Activated CD8-positive, alpha-beta T cell treated with anti-CD3 and anti-CD28 coated beads for 36 hours (primary cell): ENCODE measurements around the gene RUFY4. TPM values are rescaled to one million over a fixed set of nuclear protein-coding genes. Genes with fewer than 3 reads are reported as not detected.

ENCODE experiments used
- ATAC-seq: fragments of 200-7000 bp; cut with Tn5 transposase; one replicate; pipeline ENCODE4 v1.10.0; 2021; ENCODE audit warnings: mild to moderate bottlenecking, moderate library complexity
- CTCF ChIA-PET: fragments of 350-600 bp; sonication (Branson Sonifier 250); formaldehyde crosslinking; loops from one replicate; lab custom pipeline; 2021; ENCODE audit warnings: antibody characterized with exemption; lab: Charles Lee
- POLR2A ChIA-PET: fragments of 350-600 bp; sonication (Branson Sonifier 250); formaldehyde crosslinking; loops from one replicate; lab custom pipeline; 2021; ENCODE audit warnings: antibody characterized with exemption; lab: Charles Lee
- DNase-seq: peaks from one replicate; pipeline ENCODE4 v3.0.0-alpha.2; 2020
- H3K27ac Mint-ChIP-seq: one replicate; pipeline ENCODE4 v1.8.0; 2021; ENCODE audit warnings: mild to moderate bottlenecking, mixed read lengths
- H3K27me3 Mint-ChIP-seq: one replicate; pipeline ENCODE4 v1.8.0; 2021; ENCODE audit warnings: mixed read lengths
- H3K36me3 Mint-ChIP-seq: one replicate; pipeline ENCODE4 v1.8.0; 2021; ENCODE audit warnings: low read depth, mixed read lengths
- H3K4me1 Mint-ChIP-seq: one replicate; pipeline ENCODE4 v1.8.0; 2021; ENCODE audit warnings: low read depth, mixed read lengths
- H3K4me3 Mint-ChIP-seq: one replicate; pipeline ENCODE4 v1.8.0; 2021; ENCODE audit warnings: mild to moderate bottlenecking, moderate library complexity, mixed read lengths
- H3K9me3 Mint-ChIP-seq: one replicate; pipeline ENCODE4 v1.8.0; 2021; ENCODE audit warnings: mixed read lengths
- intact Hi-C: fragments of 100-400 bp; cut with micrococcal nuclease; formaldehyde crosslinking; loops from one replicate; pipeline ENCODE4 v1.10.0; 2022
- total RNA-seq, 2 experiments: library from RNA; stranded (reverse); gene quantifications; one replicate each; pipeline ENCODE4 v1.2.3, GENCODE V29; 2021
- TF ChIP-seq, protein P1 (sequence below): fragments of 200-600 bp; IDR thresholded peaks from one replicate; pipeline ENCODE4 v1.8.0; 2022; ENCODE audit warnings: antibody characterized with exemption, mild to moderate bottlenecking

RUFY4 gene
- total RNA-seq, 2 experiments from 2014 or later = 0.76 to 0.88 TPM

- ChIA-PET CTCF (interaction anchor here (1.3 kb wide), 1 partner anchor 290 kb away, joined by 3 read pairs; no protein-coding TSS in a partner anchor), POLR2A (interaction anchor here (0.6 kb wide), 1 partner anchor 14 kb away, joined by 3 read pairs; no protein-coding TSS in a partner anchor)
- H3K27ac Mint-ChIP-seq = no peak overlapping the region
Observed at GRCh38 chr2:218075975-218076811, 7.1 kb downstream of the RUFY4 start.

GRCh38 chr2:218077464-218078216 lies 8.6 kb downstream of the RUFY4 start:
- no peaks in the 10 kb centered on the region for H3K36me3 Mint-ChIP-seq
- DNase-seq (no peak), ATAC-seq (no peak)
- peaks cover 5% of the 10 kb centered on the region for H3K27me3 Mint-ChIP-seq
- H3K9me3 Mint-ChIP-seq = no peaks in the 10 kb centered on the region
- H3K4me1 Mint-ChIP-seq = no peaks in the 10 kb centered on the region
- intact Hi-C loops = no loop called here
- ChIA-PET CTCF (interaction anchor here (1.2 to 2.5 kb wide), 2 partner anchors 9 to 90 kb away, joined by 3 to 13 read pairs; partner anchors contain the start of gene RUFY4), POLR2A (no interaction called here)
- no peak overlapping the region for H3K27ac Mint-ChIP-seq
- TF ChIP-seq, protein P1, sequence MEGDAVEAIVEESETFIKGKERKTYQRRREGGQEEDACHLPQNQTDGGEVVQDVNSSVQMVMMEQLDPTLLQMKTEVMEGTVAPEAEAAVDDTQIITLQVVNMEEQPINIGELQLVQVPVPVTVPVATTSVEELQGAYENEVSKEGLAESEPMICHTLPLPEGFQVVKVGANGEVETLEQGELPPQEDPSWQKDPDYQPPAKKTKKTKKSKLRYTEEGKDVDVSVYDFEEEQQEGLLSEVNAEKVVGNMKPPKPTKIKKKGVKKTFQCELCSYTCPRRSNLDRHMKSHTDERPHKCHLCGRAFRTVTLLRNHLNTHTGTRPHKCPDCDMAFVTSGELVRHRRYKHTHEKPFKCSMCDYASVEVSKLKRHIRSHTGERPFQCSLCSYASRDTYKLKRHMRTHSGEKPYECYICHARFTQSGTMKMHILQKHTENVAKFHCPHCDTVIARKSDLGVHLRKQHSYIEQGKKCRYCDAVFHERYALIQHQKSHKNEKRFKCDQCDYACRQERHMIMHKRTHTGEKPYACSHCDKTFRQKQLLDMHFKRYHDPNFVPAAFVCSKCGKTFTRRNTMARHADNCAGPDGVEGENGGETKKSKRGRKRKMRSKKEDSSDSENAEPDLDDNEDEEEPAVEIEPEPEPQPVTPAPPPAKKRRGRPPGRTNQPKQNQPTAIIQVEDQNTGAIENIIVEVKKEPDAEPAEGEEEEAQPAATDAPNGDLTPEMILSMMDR = no peak
- no peak overlapping the region for H3K4me3 Mint-ChIP-seq

More at GRCh38 chr2:218075975-218076811, 7.1 kb downstream of the RUFY4 start:
- DNase-seq = no peak
- TF ChIP-seq, protein P1 = no peak
- Mint-ChIP-seq H3K27me3 (peaks cover 4% of the 10 kb centered on the region), H3K9me3 (no peaks in the 10 kb centered on the region), H3K36me3 (no peaks in the 10 kb centered on the region), H3K4me1 (no peaks in the 10 kb centered on the region), H3K4me3 (no peak overlapping the region)
- intact Hi-C loops = no loop called here
- ATAC-seq = no peak

GRCh38 chr2:218079943-218080913 lies 11.2 kb downstream of the RUFY4 start:
- DNase-seq = no peak
- Mint-ChIP-seq H3K4me1 (no peaks in the 10 kb centered on the region), H3K27me3 (peaks cover 5% of the 10 kb centered on the region), H3K27ac (no peak overlapping the region), H3K9me3 (no peaks in the 10 kb centered on the region), H3K4me3 (no peak overlapping the region), H3K36me3 (no peaks in the 10 kb centered on the region)
- no peak for ATAC-seq
- TF ChIP-seq, protein P1 = no peak
- POLR2A ChIA-PET = no interaction called here
- intact Hi-C loops = no loop called here
- CTCF ChIA-PET = interaction anchor here (1.1 to 2.5 kb wide), 4 partner anchors 11 to 193 kb away, joined by 3 to 13 read pairs (median 4); partner anchors contain the start of gene RUFY4

- DNase-seq (no peak), ATAC-seq (no peak)
- H3K27ac Mint-ChIP-seq = no peak overlapping the region
- peaks cover 1% of the 10 kb centered on the region for H3K9me3 Mint-ChIP-seq
- no peaks in the 10 kb centered on the region for H3K4me1 Mint-ChIP-seq
- H3K4me3 Mint-ChIP-seq = no peak overlapping the region
- ChIA-PET POLR2A (no interaction called here), CTCF (interaction anchor here (1.1 to 2.2 kb wide), 3 partner anchors 12 to 194 kb away, joined by 3 to 6 read pairs (median 3); partner anchors contain the start of gene RUFY4)
- intact Hi-C loops = no loop called here
- TF ChIP-seq, protein P1 = no peak
- H3K36me3 Mint-ChIP-seq = no peaks in the 10 kb centered on the region
- peaks cover 5% of the 10 kb centered on the region for H3K27me3 Mint-ChIP-seq
Observed at GRCh38 chr2:218081063-218081462, 12.0 kb downstream of the RUFY4 start.
